Gastroesophageal sphincter (tissue), 3 donors: ENCODE data around the gene PRKN.

ENCODE experiments used
- CTCF ChIP-seq, 4 experiments: fragments of 200-600 bp in 2 of 4; fragments of 450-650 bp in 2 of 4; sonication (generic) in 1 of 4; IDR thresholded peaks; one replicate each; pipeline ENCODE4 v1.5.1; 2017 to 2019; ENCODE audit warnings: antibody characterized with exemption in 4 of 4, mild to moderate bottlenecking in 2 of 4, moderate library complexity in 2 of 4
- EP300 ChIP-seq: sonication (generic); formaldehyde crosslinking; IDR thresholded peaks from one replicate; pipeline ENCODE4 v1.6.1; 2017; ENCODE audit warnings: antibody characterized with exemption, mild to moderate bottlenecking
- POLR2A ChIP-seq, 2 donors: fragments of 450-650 bp; IDR thresholded peaks; one replicate each; pipeline ENCODE4 v1.6.1; 2017; ENCODE audit warnings: antibody characterized with exemption in 2 of 2, mild to moderate bottlenecking in 2 of 2, moderate library complexity in 1 of 2
- POLR2AphosphoS5 ChIP-seq: sonication (generic); formaldehyde crosslinking; IDR thresholded peaks from one replicate; pipeline ENCODE4 v1.6.1; 2017; ENCODE audit warnings: antibody characterized with exemption

GRCh38 chr6:161985876-161986423, 741.6 kb downstream of the PRKN start:
- TF ChIP-seq POLR2AphosphoS5, result no peak
- no peak for TF ChIP-seq EP300
- TF ChIP-seq CTCF (IDR thresholded peaks at IDR 0.05), result no peak
- TF ChIP-seq POLR2A (IDR thresholded peaks at IDR 0.05), result no peak
